OCI-LY7 (cell line): ENCODE data around the gene CHST7.

Experiments used
- CTCF ChIP-seq: fragments of 200-600 bp; sonication (generic); conservative IDR thresholded peaks from 2 replicates; pipeline ENCODE4 v1.5.1; 2014; ENCODE audit warnings: mild to moderate bottlenecking, antibody characterized with exemption, low read length, moderate library complexity, mixed read lengths
- EZH2phosphoT487 ChIP-seq: fragments of 200-600 bp; sonication (generic); IDR thresholded peaks from 2 replicates; pipeline ENCODE4 v1.6.1; 2018; ENCODE audit warnings: low read depth, borderline replicate concordance, mild to moderate bottlenecking, mixed run types, antibody characterized with exemption, low read length, moderate library complexity, mixed read lengths

- TF ChIP-seq CTCF = no peak
- TF ChIP-seq EZH2phosphoT487 = no peak
Observed at GRCh38 chrX:46643636-46644035, 70.1 kb downstream of the CHST7 start.
